Measurements from ENCODE around the gene MEIKIN. TPM values are rescaled to one million over a fixed set of nuclear protein-coding genes. Genes with fewer than 3 reads are reported as not detected.

The MEIKIN gene
- total and polyA plus RNA-seq, 2 donors (not counting 1 experiment from before 2014, with no cell fraction given): not detected

- Histone ChIP-seq H3K4me2 (ENCODE audit: extremely low read depth, insufficient read depth, low read length) (no peak overlapping the region), H3K4me1 (ENCODE audit: control insufficient read depth, extremely low read depth, insufficient read depth, low read length) (no peaks in the 10 kb centered on the region), H3K27ac (ENCODE audit: insufficient read depth, low read length) (no peak overlapping the region), H3K4me3 (replicated peaks in 1 of 4; ENCODE audit: control extremely low read depth in 1 of 4, insufficient read depth in 1 of 4, low read depth in 3 of 4, low read length in 4 of 4) (no peak overlapping the region), H3K9ac (ENCODE audit: insufficient read depth, low read length) (no peak overlapping the region), H2AFZ (ENCODE audit: low read length) (no peak overlapping the region), H3K9me3 (ENCODE audit: control insufficient read depth, insufficient read depth, low read depth, low read length) (no peaks in the 10 kb centered on the region), H3K79me2 (ENCODE audit: control insufficient read depth, insufficient read depth, low read length) (no peaks in the 10 kb centered on the region), H4K20me1 (ENCODE audit: control insufficient read depth, extremely low read depth, insufficient read depth, low read length) (no peaks in the 10 kb centered on the region), H3K36me3 (ENCODE audit: control insufficient read depth, insufficient read depth, low read length) (no peaks in the 10 kb centered on the region), H3K27me3 (ENCODE audit: control insufficient read depth, insufficient read depth, low read length) (no peaks in the 10 kb centered on the region)
- no peak for TF ChIP-seq CTCF (conservative IDR thresholded peaks at IDR 0.05 in 1 of 2, IDR thresholded peaks at IDR 0.05 in 1 of 2; ENCODE audit: low read depth in 1 of 2, low read length in 2 of 2)
- no peak for DNase-seq (ENCODE audit: low read depth in 2 of 2)
Observed at GRCh38 chr5:131953969-131954368, 8.5 kb upstream of the MEIKIN start.

GRCh38 chr5:131952301-131952857 lies 6.9 kb upstream of the MEIKIN start:
- DNase-seq (ENCODE audit: low read depth in 2 of 2): peak in 1 of 2 donors; percentile 36
- TF ChIP-seq EZH2 (IDR thresholded peaks at IDR 0.05; ENCODE audit: low read length, missing control alignments) (no peak), CTCF (conservative IDR thresholded peaks at IDR 0.05 in 1 of 2, IDR thresholded peaks at IDR 0.05 in 1 of 2; ENCODE audit: low read depth in 1 of 2, low read length in 2 of 2) (no peak)
- H3K4me3 ChIP-seq (replicated peaks in 1 of 4; ENCODE audit: control extremely low read depth in 1 of 4, insufficient read depth in 1 of 4, low read depth in 3 of 4, low read length in 4 of 4): no peak overlapping the region

GRCh38 chr5:131950706-131951105 lies 5.2 kb upstream of the MEIKIN start:
- H3K36me3 ChIP-seq (ENCODE audit: control insufficient read depth, insufficient read depth, low read length): no peaks in the 10 kb centered on the region
- no peaks in the 10 kb centered on the region for H4K20me1 ChIP-seq (ENCODE audit: control insufficient read depth, extremely low read depth, insufficient read depth, low read length)
- H3K27ac ChIP-seq (ENCODE audit: insufficient read depth, low read length): no peak overlapping the region
- H3K9ac ChIP-seq (ENCODE audit: insufficient read depth, low read length): no peak overlapping the region
- H3K4me1 ChIP-seq (ENCODE audit: control insufficient read depth, extremely low read depth, insufficient read depth, low read length): no peaks in the 10 kb centered on the region
- H3K4me3 ChIP-seq (replicated peaks in 1 of 4; ENCODE audit: control extremely low read depth in 1 of 4, insufficient read depth in 1 of 4, low read depth in 3 of 4, low read length in 4 of 4): no peak overlapping the region
- H2AFZ ChIP-seq (ENCODE audit: low read length): no peak overlapping the region
- no peak for DNase-seq (ENCODE audit: low read depth in 2 of 2)
- H3K79me2 ChIP-seq (ENCODE audit: control insufficient read depth, insufficient read depth, low read length): no peaks in the 10 kb centered on the region
- TF ChIP-seq EZH2 (IDR thresholded peaks at IDR 0.05; ENCODE audit: low read length, missing control alignments): no peak
- TF ChIP-seq CTCF (conservative IDR thresholded peaks at IDR 0.05 in 1 of 2, IDR thresholded peaks at IDR 0.05 in 1 of 2; ENCODE audit: low read depth in 1 of 2, low read length in 2 of 2): no peak
- no peaks in the 10 kb centered on the region for H3K9me3 ChIP-seq (ENCODE audit: control insufficient read depth, insufficient read depth, low read depth, low read length)
- no peak overlapping the region for H3K4me2 ChIP-seq (ENCODE audit: extremely low read depth, insufficient read depth, low read length)
- H3K27me3 ChIP-seq (ENCODE audit: control insufficient read depth, insufficient read depth, low read length): no peaks in the 10 kb centered on the region

More at GRCh38 chr5:131952301-131952857, 6.9 kb upstream of the MEIKIN start:
- H2AFZ ChIP-seq (ENCODE audit: low read length): no peak overlapping the region
- no peaks in the 10 kb centered on the region for H4K20me1 ChIP-seq (ENCODE audit: control insufficient read depth, extremely low read depth, insufficient read depth, low read length)
- no peaks in the 10 kb centered on the region for H3K79me2 ChIP-seq (ENCODE audit: control insufficient read depth, insufficient read depth, low read length)
- no peaks in the 10 kb centered on the region for H3K27me3 ChIP-seq (ENCODE audit: control insufficient read depth, insufficient read depth, low read length)
- H3K4me2 ChIP-seq (ENCODE audit: extremely low read depth, insufficient read depth, low read length): no peak overlapping the region
- H3K9ac ChIP-seq (ENCODE audit: insufficient read depth, low read length): no peak overlapping the region
- H3K4me1 ChIP-seq (ENCODE audit: control insufficient read depth, extremely low read depth, insufficient read depth, low read length): no peaks in the 10 kb centered on the region
- no peak overlapping the region for H3K27ac ChIP-seq (ENCODE audit: insufficient read depth, low read length)
- H3K9me3 ChIP-seq (ENCODE audit: control insufficient read depth, insufficient read depth, low read depth, low read length): no peaks in the 10 kb centered on the region
- H3K36me3 ChIP-seq (ENCODE audit: control insufficient read depth, insufficient read depth, low read length): no peaks in the 10 kb centered on the region

All from fibroblast of lung (primary cell).